Smooth muscle cell (in vitro differentiated cells): ENCODE data around the gene TUBA3D. TPM values are rescaled to one million over a fixed set of nuclear protein-coding genes. Genes with fewer than 3 reads are reported as not detected.
"Not testable (repeated sequence)": the region's sequence is repeated elsewhere in the genome, so short reads cannot be mapped to it uniquely, and the experiment has no call there.

Source experiments
- DNase-seq: peaks from one replicate; lab custom pipeline; 2025; ENCODE audit not compliant: unreplicated experiment; lab: John Stamatoyannopoulos, UW
- H2AFZ ChIP-seq: fragments of 200-600 bp; sonication (generic); 2 replicates; pipeline ENCODE4 v1.6.0; 2016; ENCODE audit warnings: antibody characterized with exemption, low read depth, mild to moderate bottlenecking
- H3F3A ChIP-seq: fragments of 200-600 bp; sonication (generic); 2 replicates; pipeline ENCODE4 v1.6.0; 2017; ENCODE audit warnings: antibody characterized with exemption, low read depth
- H3K27ac ChIP-seq: fragments of 200-600 bp; sonication (generic); 2 replicates; pipeline ENCODE4 v1.5.1; 2016; ENCODE audit warnings: low read depth, mild to moderate bottlenecking
- H3K27me3 ChIP-seq: fragments of 200-600 bp; sonication (generic); 2 replicates; pipeline ENCODE4 v1.6.1; 2016; ENCODE audit warnings: low read depth, mild to moderate bottlenecking
- H3K36me3 ChIP-seq: fragments of 200-600 bp; sonication (generic); 2 replicates; pipeline ENCODE4 v1.5.1; 2016; ENCODE audit warnings: low read depth
- H3K4me1 ChIP-seq: fragments of 200-600 bp; sonication (generic); 2 replicates; pipeline ENCODE4 v1.5.1; 2016; ENCODE audit warnings: low read depth
- H3K4me2 ChIP-seq: fragments of 200-600 bp; sonication (generic); 2 replicates; pipeline ENCODE4 v1.6.0; 2016; ENCODE audit warnings: mild to moderate bottlenecking
- H3K4me3 ChIP-seq: fragments of 200-600 bp; sonication (generic); 2 replicates; pipeline ENCODE4 v1.5.1; 2016; ENCODE audit warnings: mild to moderate bottlenecking
- H3K79me2 ChIP-seq: fragments of 200-600 bp; sonication (generic); 2 replicates; pipeline ENCODE4 v1.6.0; 2016; ENCODE audit warnings: low read depth, mild to moderate bottlenecking
- H3K9ac ChIP-seq: fragments of 200-600 bp; sonication (generic); 2 replicates; pipeline ENCODE4 v1.6.0; 2016; ENCODE audit warnings: low read depth
- H3K9me3 ChIP-seq: fragments of 200-600 bp; sonication (generic); replicated peaks from 2 replicates; pipeline ENCODE4 v1.5.1; 2016; ENCODE audit warnings: low read depth
- H4K20me1 ChIP-seq: fragments of 200-600 bp; sonication (generic); 2 replicates; pipeline ENCODE4 v1.6.0; 2016; ENCODE audit warnings: low read depth
- WGBS: methylation state at CpG from one replicate; pipeline ENCODE4 v1.1.7; 2016; ENCODE audit warnings: low lambda C conversion rate; 5-methylcytosine and 5-hydroxymethylcytosine counted together
- polyA plus RNA-seq: library from polyadenylated mRNA; unstranded; fragments of >200 nt; fragmentation: Nextera tagmentation; extraction: Ambion mirVana; gene quantifications from 2 replicates; pipeline ENCODE4 v1.2.1, GENCODE V29; 2016
- total RNA-seq: library from RNA; depleted of rRNA; stranded (reverse); fragments of >200 nt; gene quantifications from 2 replicates; pipeline ENCODE4 v1.2.3, GENCODE V29; 2014
- TF ChIP-seq, protein P1 (sequence below): fragments of 200-600 bp; sonication (generic); IDR thresholded peaks from 2 replicates; pipeline ENCODE4 v1.5.1; 2017; ENCODE audit warnings: borderline replicate concordance, mild to moderate bottlenecking, antibody characterized with exemption; ENCODE audit not compliant: insufficient read depth, poor library complexity, severe bottlenecking

Gene TUBA3D
- total and polyA plus RNA-seq, 2 experiments from 2014 or later, result 0.14 TPM; not detected in 1

DNA sequence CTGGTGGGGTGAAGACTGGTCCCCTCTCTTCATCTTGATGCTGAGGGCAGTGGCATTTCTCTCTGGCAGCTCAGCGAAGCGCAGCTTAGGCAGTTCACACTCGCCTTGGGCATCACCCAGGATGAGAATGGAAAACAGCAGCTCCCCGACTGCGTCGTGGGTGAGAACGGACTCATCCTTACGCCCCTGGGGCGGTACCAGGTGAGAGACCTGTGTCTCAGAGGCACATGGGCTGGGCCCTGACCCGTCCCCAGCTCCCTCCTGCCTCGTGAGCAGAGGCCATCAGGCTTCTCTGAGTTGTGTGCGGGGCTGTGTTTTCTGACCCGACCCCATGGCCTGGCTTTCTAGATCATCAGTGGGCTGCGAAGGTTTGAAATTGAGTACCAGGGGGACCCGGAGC, 43.5 kb downstream of the TUBA3D start:
- no peak overlapping the region for H3K4me2 ChIP-seq
- H3K36me3 ChIP-seq, result no peaks in the 10 kb centered on the region
- no peak overlapping the region for H3K4me3 ChIP-seq
- no peaks in the 10 kb centered on the region for H4K20me1 ChIP-seq
- H3K4me1 ChIP-seq, result no peaks in the 10 kb centered on the region
- WGBS, result 98% methylated on average over 15 of the region's 15 CpGs
- H2AFZ ChIP-seq, result no peak overlapping the region
- H3F3A ChIP-seq, result no peaks in the 10 kb centered on the region
- TF ChIP-seq, protein P1, sequence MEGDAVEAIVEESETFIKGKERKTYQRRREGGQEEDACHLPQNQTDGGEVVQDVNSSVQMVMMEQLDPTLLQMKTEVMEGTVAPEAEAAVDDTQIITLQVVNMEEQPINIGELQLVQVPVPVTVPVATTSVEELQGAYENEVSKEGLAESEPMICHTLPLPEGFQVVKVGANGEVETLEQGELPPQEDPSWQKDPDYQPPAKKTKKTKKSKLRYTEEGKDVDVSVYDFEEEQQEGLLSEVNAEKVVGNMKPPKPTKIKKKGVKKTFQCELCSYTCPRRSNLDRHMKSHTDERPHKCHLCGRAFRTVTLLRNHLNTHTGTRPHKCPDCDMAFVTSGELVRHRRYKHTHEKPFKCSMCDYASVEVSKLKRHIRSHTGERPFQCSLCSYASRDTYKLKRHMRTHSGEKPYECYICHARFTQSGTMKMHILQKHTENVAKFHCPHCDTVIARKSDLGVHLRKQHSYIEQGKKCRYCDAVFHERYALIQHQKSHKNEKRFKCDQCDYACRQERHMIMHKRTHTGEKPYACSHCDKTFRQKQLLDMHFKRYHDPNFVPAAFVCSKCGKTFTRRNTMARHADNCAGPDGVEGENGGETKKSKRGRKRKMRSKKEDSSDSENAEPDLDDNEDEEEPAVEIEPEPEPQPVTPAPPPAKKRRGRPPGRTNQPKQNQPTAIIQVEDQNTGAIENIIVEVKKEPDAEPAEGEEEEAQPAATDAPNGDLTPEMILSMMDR, result no peak
- H3K9me3 ChIP-seq, result no peaks in the 10 kb centered on the region
- no peaks in the 10 kb centered on the region for H3K79me2 ChIP-seq
- DNase-seq, result no peak
- no peak overlapping the region for H3K27ac ChIP-seq
- H3K9ac ChIP-seq, result no peak overlapping the region
- H3K27me3 ChIP-seq, result no peaks in the 10 kb centered on the region

DNA sequence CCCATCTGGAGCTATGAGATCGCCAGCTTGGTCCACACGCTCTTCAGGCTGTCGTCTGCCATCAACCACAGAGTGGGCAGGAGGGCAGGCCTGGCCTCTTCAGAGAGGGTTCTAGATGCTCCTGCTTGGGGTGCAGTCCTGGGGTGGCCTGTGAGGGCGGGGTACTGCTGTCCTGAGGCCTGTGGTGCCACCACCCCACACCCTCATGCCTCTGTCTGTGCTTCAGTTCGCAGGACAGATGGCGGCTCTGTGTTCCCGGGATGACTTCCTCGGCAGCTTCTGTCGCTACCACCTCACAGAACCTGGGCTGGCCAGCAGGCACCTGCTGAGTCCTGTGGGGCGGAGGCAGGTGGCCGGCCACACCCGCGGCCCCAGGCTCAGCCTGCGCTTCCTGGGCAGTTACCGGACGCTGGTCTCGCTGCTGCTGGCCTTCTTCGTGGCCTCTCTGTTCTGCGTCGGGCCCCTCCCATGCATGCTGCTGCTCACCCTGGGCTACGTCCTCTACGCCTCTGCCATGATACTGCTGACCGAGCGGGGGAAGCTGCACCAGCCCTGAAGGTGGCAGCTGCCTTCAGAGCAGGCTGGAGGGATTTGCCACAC, 44.1 kb downstream of the TUBA3D start:
- H3K27me3 ChIP-seq, H3K79me2 ChIP-seq, H3K4me1 ChIP-seq, H3K4me2 ChIP-seq, H3K36me3 ChIP-seq, H3K27ac ChIP-seq, H3K9ac ChIP-seq, H3K4me3 ChIP-seq, DNase-seq, H2AFZ ChIP-seq, H3K9me3 ChIP-seq, H3F3A ChIP-seq, H4K20me1 ChIP-seq: not testable (repeated sequence)
- WGBS, result 93% methylated on average over 15 of the region's 24 CpGs

DNA sequence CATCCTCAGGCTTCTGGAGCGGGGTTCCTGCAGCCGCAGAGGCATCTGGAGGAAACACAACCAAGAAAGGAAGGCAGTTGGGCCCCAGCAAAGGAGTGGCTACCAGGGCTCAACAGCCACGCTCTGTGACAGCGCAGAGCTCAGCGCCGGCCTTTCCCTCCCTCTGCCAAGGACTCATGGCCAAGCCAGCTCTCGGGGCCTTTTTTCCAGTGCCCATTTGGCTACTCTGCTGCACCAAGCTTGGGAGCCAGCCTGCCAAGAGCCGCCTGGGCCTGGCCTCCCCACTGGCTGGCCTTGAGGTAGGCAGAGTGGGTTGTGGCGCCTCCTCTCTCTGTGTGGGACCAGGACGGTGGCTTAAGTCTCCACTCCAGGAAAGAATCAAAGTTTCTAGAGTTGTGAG, 44.6 kb downstream of the TUBA3D start:
- 98% methylated on average over 10 of the region's 10 CpGs for WGBS
- H3K4me1 ChIP-seq, result no peaks in the 10 kb centered on the region
- H3K79me2 ChIP-seq, result no peaks in the 10 kb centered on the region
- TF ChIP-seq, protein P1, result no peak
- H3K9ac ChIP-seq, result no peak overlapping the region
- no peaks in the 10 kb centered on the region for H3K9me3 ChIP-seq
- H3K4me3 ChIP-seq, result no peak overlapping the region
- no peaks in the 10 kb centered on the region for H3K27me3 ChIP-seq
- H3K4me2 ChIP-seq, result no peak overlapping the region
- H2AFZ ChIP-seq, result no peak overlapping the region
- no peak for DNase-seq
- H3K27ac ChIP-seq, result no peak overlapping the region
- H3F3A ChIP-seq, result no peaks in the 10 kb centered on the region
- H3K36me3 ChIP-seq, result no peaks in the 10 kb centered on the region
- no peaks in the 10 kb centered on the region for H4K20me1 ChIP-seq

DNA sequence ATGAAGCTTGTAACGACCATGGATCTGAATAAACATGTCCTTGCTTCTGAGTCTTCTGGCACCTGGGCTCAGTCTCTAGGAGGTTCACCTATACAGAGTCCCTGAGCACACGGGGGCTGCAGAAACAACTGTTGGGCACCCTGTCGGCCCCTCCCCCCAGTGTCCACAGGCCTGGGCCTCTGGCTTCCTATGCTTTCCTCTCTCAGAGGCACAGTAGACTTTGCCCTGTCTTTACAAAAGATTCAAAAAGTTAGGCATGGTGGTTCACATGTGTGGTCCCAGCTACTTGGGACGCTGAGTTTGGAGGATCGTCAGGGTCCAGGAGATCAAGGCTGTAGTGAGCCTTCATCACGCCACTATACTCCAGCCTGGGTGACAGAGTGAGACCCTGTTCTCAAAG, 45.6 kb downstream of the TUBA3D start:
- WGBS, result 85% methylated on average over 6 of the region's 6 CpGs
- H3K4me2 ChIP-seq, H2AFZ ChIP-seq, H3K4me1 ChIP-seq, H3K36me3 ChIP-seq, H3K27ac ChIP-seq, H3F3A ChIP-seq, H4K20me1 ChIP-seq, DNase-seq, H3K9ac ChIP-seq, H3K79me2 ChIP-seq, H3K9me3 ChIP-seq, H3K27me3 ChIP-seq, H3K4me3 ChIP-seq: not testable (repeated sequence)
